ENCODE data around the gene CHST1. TPM values are rescaled to one million over a fixed set of nuclear protein-coding genes. Genes with fewer than 3 reads are reported as not detected.
A peak's percentile ranks its signal among the peaks of the same experiment; 100 is the strongest.

The CHST1 gene
- total RNA-seq, 1 donor from 2014 or later, result 3.1 TPM

GRCh38 chr11:45607995-45608394 is 57.4 kb downstream of the CHST1 start:
- DNase-seq (ENCODE audit: low spot score), result no peak

DNA sequence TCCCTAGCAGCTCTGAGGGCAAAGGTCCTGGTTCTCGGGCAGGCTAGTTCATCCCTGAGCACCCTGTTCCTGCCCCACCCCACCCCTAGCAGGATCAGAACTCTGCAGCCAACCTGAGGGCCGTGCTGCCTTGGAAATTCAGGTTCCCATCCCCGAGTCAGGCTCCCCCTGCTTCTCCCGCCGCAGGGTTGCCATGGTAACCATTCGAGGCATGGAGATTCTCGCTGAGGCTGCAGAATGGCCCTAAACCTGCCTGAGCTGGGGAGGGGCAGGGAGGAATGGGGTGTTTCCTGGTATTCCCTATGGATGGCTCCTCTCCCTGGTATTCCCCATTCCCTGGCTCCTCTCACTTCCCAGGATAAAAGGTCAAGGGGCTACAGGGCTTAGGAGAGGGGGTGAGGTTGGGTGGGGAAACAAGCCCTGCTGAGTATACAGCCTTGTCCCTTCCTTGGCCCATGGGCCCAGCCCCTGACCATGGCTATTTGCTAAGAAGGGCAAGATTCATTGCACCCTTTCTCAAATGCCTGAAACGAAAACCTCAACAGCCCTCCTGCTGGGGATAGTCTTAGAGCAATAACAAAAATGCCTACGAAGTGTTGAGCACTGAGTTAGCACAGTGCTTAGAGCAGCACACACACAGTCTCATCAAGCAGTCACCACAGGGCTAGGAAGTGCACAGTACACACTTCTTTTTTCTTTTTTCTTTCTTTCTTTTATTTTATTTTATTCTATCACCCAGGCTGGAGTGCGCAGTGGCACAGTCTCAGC is 58.7 kb downstream of the CHST1 start:
- peak; percentile 15 for DNase-seq (ENCODE audit: low spot score)

DNA sequence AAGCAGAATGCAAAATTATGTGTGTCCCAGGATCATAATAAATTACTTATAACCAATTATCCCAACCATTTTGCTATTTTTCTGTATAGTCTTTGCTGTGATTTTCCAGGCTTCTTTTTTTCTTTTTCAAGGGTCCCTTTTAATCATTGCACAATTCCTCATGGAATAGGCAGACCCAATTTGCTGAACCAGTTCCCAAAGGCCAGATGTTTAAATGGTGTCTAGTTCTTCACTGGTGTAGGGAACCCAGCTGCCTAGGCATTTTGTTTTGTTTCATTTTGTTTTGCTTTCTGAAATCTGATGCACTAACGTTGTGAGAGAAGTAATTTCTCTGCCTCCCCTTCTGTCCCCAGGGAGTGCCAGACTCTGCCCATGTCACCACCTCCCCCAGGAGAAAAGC is 60.4 kb downstream of the CHST1 start:
- no peak for DNase-seq (ENCODE audit: low spot score)

DNA sequence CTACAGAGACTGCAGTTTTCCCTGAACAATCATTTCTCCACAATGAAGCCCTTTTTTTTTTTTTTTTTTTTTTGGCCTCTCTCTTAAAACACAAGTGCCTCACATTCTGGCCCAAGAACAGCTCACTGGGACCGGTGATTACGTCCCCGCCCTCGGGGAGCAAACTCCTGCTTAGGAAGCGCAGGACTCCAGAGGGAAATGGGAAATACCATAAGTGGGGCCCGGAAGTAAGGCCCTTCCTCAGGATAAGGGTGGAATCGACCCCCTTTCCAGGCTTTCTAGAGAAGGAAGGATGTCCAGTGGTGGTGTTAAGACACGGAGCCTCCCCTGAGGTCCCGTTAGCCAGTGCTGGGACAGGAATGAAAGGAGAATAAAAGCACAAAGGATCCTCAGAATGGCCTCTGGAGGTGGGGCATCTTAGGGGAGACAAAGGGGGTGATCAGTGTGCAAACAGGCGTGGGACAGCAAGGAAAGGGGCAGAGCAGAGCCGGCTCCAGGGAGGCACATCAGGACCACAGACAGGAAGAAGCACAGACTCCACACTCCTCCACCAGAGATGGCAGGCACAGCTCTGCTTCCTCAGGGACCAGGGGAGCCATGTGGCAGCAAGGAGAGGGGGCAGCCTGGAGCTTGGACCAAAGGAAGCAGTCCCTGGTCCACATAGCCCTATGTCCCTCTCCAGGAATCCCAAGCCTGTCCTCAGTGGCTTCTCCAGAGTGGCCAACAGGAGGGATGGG is 61.3 kb downstream of the CHST1 start:
- DNase-seq (ENCODE audit: low spot score), result no peak

GRCh38 chr11:45599161-45599943 is 66.1 kb downstream of the CHST1 start:
- no peak for DNase-seq (ENCODE audit: low spot score)

Other genes with a start within 250 kb of the CHST1 start
- 4.3 TPM for gene SLC35C1, start 139.5 kb upstream of the CHST1 start, total RNA-seq (ENCODE audit: insufficient read depth, low replicate concordance)
- 23.4 TPM for gene CRY2, start 181.9 kb upstream of the CHST1 start, total RNA-seq (ENCODE audit: insufficient read depth, low replicate concordance)
- gene MAPK8IP1, start 220.0 kb upstream of the CHST1 start, total RNA-seq (ENCODE audit: insufficient read depth, low replicate concordance), result 7.7 TPM
- not detected for gene FREY1, start 241.6 kb upstream of the CHST1 start, total RNA-seq (ENCODE audit: insufficient read depth, low replicate concordance)

All from umbilical cord (tissue), 2 donors.